IPS-18c (cell line): ENCODE results near the gene DNAJC16.

Experiments
- H3K4me3 ChIP-seq: 2 replicates; pipeline ENCODE4 v1.7.0; 2013; ENCODE audit warnings: low read depth, mild to moderate bottlenecking, low read length, moderate library complexity; ENCODE audit not compliant: insufficient read depth
- H3K9me3 ChIP-seq: one replicate; pipeline ENCODE4 v1.6.1; 2013; ENCODE audit warnings: mild to moderate bottlenecking, low read length, moderate library complexity; ENCODE audit not compliant: control insufficient read depth, insufficient read depth

The DNAJC16 gene

GRCh38 chr1:15557008-15557407, 30.4 kb downstream of the DNAJC16 start:
- Histone ChIP-seq H3K4me3 (no peak overlapping the region), H3K9me3 (no peaks in the 10 kb centered on the region)

GRCh38 chr1:15557594-15557993, 30.9 kb downstream of the DNAJC16 start:
- H3K4me3 ChIP-seq = no peak overlapping the region
- no peaks in the 10 kb centered on the region for H3K9me3 ChIP-seq

GRCh38 chr1:15558516-15558915, 31.9 kb downstream of the DNAJC16 start:
- H3K4me3 ChIP-seq = no peak overlapping the region

GRCh38 chr1:15559189-15559810, 32.7 kb downstream of the DNAJC16 start:
- no peaks in the 10 kb centered on the region for H3K9me3 ChIP-seq

More at GRCh38 chr1:15558516-15558915, 31.9 kb downstream of the DNAJC16 start:
- H3K9me3 ChIP-seq = no peaks in the 10 kb centered on the region

GRCh38 chr1:15568387-15569073, 41.9 kb downstream of the DNAJC16 start:
- Histone ChIP-seq H3K4me3 (no peak overlapping the region), H3K9me3 (no peaks in the 10 kb centered on the region)

More at GRCh38 chr1:15559189-15559810, 32.7 kb downstream of the DNAJC16 start:
- no peak overlapping the region for H3K4me3 ChIP-seq

- Histone ChIP-seq H3K4me3 (no peak overlapping the region), H3K9me3 (no peaks in the 10 kb centered on the region)
Observed at GRCh38 chr1:15570861-15571260, 44.2 kb downstream of the DNAJC16 start.

- no peaks in the 10 kb centered on the region for H3K9me3 ChIP-seq
- no peak overlapping the region for H3K4me3 ChIP-seq
Observed at GRCh38 chr1:15571266-15571665, 44.6 kb downstream of the DNAJC16 start.

GRCh38 chr1:15573477-15573876, 46.8 kb downstream of the DNAJC16 start:
- H3K9me3 ChIP-seq = no peaks in the 10 kb centered on the region
- no peak overlapping the region for H3K4me3 ChIP-seq

- Histone ChIP-seq H3K4me3 (no peak overlapping the region), H3K9me3 (no peaks in the 10 kb centered on the region)
Observed at GRCh38 chr1:15574741-15575140, 48.1 kb downstream of the DNAJC16 start.

GRCh38 chr1:15575549-15576150, 49.0 kb downstream of the DNAJC16 start:
- Histone ChIP-seq H3K4me3 (no peak overlapping the region), H3K9me3 (no peaks in the 10 kb centered on the region)

- Histone ChIP-seq H3K9me3 (no peaks in the 10 kb centered on the region), H3K4me3 (no peak overlapping the region)
Observed at GRCh38 chr1:15577691-15578090, 51.0 kb downstream of the DNAJC16 start.

GRCh38 chr1:15578921-15579682, 52.5 kb downstream of the DNAJC16 start:
- Histone ChIP-seq H3K4me3 (no peak overlapping the region), H3K9me3 (no peaks in the 10 kb centered on the region)

GRCh38 chr1:15579683-15580047, 53.0 kb downstream of the DNAJC16 start:
- Histone ChIP-seq H3K9me3 (no peaks in the 10 kb centered on the region), H3K4me3 (no peak overlapping the region)

- H3K4me3 ChIP-seq = no peak overlapping the region
- H3K9me3 ChIP-seq = peaks cover 2% of the 10 kb centered on the region
Observed at GRCh38 chr1:15583016-15583706, 56.5 kb downstream of the DNAJC16 start.

GRCh38 chr1:15584489-15585363, 58.1 kb downstream of the DNAJC16 start, which contains the start of gene AGMAT:
TSS of gene AGMAT (minus strand) at chr1:15585051. CDS start at chr1:15584967, 84 bp downstream.
- Histone ChIP-seq H3K4me3 (peak within 1 kb of the TSS; percentile 70), H3K9me3 (peaks cover 2% of the 10 kb centered on the region)

- Histone ChIP-seq H3K4me3 (no peak overlapping the region), H3K9me3 (no peaks in the 10 kb centered on the region)
Observed at GRCh38 chr1:15592285-15592684, 65.6 kb downstream of the DNAJC16 start.
